GM13977 (cell line): ENCODE measurements around the gene SLITRK2.

Source experiments
- DNase-seq: peaks from one replicate; pipeline ENCODE4 v3.0.0; 2012; ENCODE audit warnings: low spot score
- CTCF ChIP-seq: IDR thresholded peaks from 2 replicates; pipeline ENCODE4 v1.5.1; 2012; ENCODE audit warnings: mild to moderate bottlenecking, control low read depth; ENCODE audit not compliant: insufficient read depth; ENCODE audit errors: extremely low read depth, missing control alignments
- in situ Hi-C: fragments of 300-500 bp; cut with MboI; formaldehyde crosslinking; loops from one replicate; pipeline ENCODE4 v1.12.0; 2022; ENCODE audit warnings: low sequenced_read_pairs, low pct_unique_long_range_greater_than_20kb, mixed read lengths, inconsistent platforms; ENCODE audit not compliant: unreplicated experiment

SLITRK2 gene

GRCh38 chrX:145848857-145849256 lies 31.2 kb downstream of the SLITRK2 start:
- TF ChIP-seq CTCF, result no peak
- no peak for DNase-seq

GRCh38 chrX:145853181-145853580 lies 35.6 kb downstream of the SLITRK2 start:
- TF ChIP-seq CTCF, result no peak
- in situ Hi-C loops, result no loop called here

More at GRCh38 chrX:145848857-145849256, 31.2 kb downstream of the SLITRK2 start:
- in situ Hi-C loops, result no loop called here

GRCh38 chrX:145856181-145856580 lies 38.6 kb downstream of the SLITRK2 start:
- in situ Hi-C loops, result no loop called here
- TF ChIP-seq CTCF, result no peak
- no peak for DNase-seq

More at GRCh38 chrX:145853181-145853580, 35.6 kb downstream of the SLITRK2 start:
- no peak for DNase-seq

- in situ Hi-C loops, result no loop called here
- DNase-seq, result no peak
- no peak for TF ChIP-seq CTCF
Measured at GRCh38 chrX:145861818-145862217, 44.2 kb downstream of the SLITRK2 start.

GRCh38 chrX:145865082-145865481 lies 47.5 kb downstream of the SLITRK2 start:
- in situ Hi-C loops, result no loop called here
- no peak for DNase-seq
- no peak for TF ChIP-seq CTCF
